Heart left ventricle (tissue), 16 donors: ENCODE measurements around the gene IFIT2. TPM values are rescaled to one million over a fixed set of nuclear protein-coding genes. Genes with fewer than 3 reads are reported as not detected.

ENCODE experiments used
- ATAC-seq, 4 donors: fragments of 200-7000 bp; cut with Tn5 transposase; one replicate each; pipeline ENCODE4 v1.9.1; 2020 to 2022; ENCODE audit warnings: moderate library complexity in 4 of 4, mild to moderate bottlenecking in 3 of 4, moderate number of reproducible peaks in 1 of 4
- DNase-seq, 5 donors: peaks; one replicate each; pipeline ENCODE4 v3.0.0-alpha.2; 2020
- H3K27ac ChIP-seq, 12 donors: fragments of 200-600 bp; sonication (generic) in 4 of 12; one replicate each; pipeline versions ENCODE4 v1.5.0 to v1.8.0; 2016 to 2022; ENCODE audit warnings: mild to moderate bottlenecking in 2 of 12
- H3K27me3 ChIP-seq, 9 donors: fragments of 200-600 bp; sonication (generic) in 2 of 9; one replicate each; pipeline versions ENCODE4 v1.5.1 to v1.8.0; 2016 to 2022; ENCODE audit warnings: mild to moderate bottlenecking in 3 of 9
- H3K36me3 ChIP-seq, 9 donors: fragments of 200-600 bp; sonication (generic) in 2 of 9; one replicate each; pipeline versions ENCODE4 v1.5.0 to v1.8.0; 2018 to 2022; ENCODE audit warnings: mild to moderate bottlenecking in 2 of 9
- H3K4me1 ChIP-seq, 12 donors: fragments of 200-600 bp; sonication (generic) in 4 of 12; one replicate each; pipeline versions ENCODE4 v1.5.0 to v1.8.0; 2016 to 2022; ENCODE audit warnings: mild to moderate bottlenecking in 3 of 12
- H3K4me3 ChIP-seq, 12 donors: fragments of 200-600 bp; sonication (generic) in 4 of 12; one replicate each; pipeline versions ENCODE4 v1.5.0 to v1.8.0; 2017 to 2022; ENCODE audit warnings: mild to moderate bottlenecking in 9 of 12, moderate library complexity in 4 of 12
- H3K9me3 ChIP-seq, 12 donors: fragments of 200-600 bp; sonication (generic) in 4 of 12; one replicate each; pipeline versions ENCODE4 v1.5.0 to v1.8.0; 2016 to 2022; ENCODE audit warnings: mild to moderate bottlenecking in 1 of 12
- POLR2A ChIP-seq, 2 donors: fragments of 450-650 bp; IDR thresholded peaks; one replicate each; pipeline ENCODE4 v1.6.1; 2017; ENCODE audit warnings: antibody characterized with exemption in 2 of 2, mild to moderate bottlenecking in 2 of 2, moderate library complexity in 2 of 2
- WGBS, 4 donors: extraction: QIAGEN DNeasy Blood & Tissue Kit in 2 of 4; methylation state at CpG; one replicate each; pipeline versions ENCODE4 v1.1.5 to v1.1.7; 2013 to 2018; 5-methylcytosine and 5-hydroxymethylcytosine counted together
- intact Hi-C, 10 donors: fragments of 100-400 bp; cut with DNase I; formaldehyde crosslinking; loops; one replicate each; pipeline versions ENCODE4 v1.11.1 to v1.14.2; 2022
- polyA plus RNA-seq, 2 donors: library from polyadenylated mRNA; stranded (reverse); fragments of 200-250 nt; gene quantifications; one replicate each; pipeline ENCODE4 v1.2.3, GENCODE V29; 2013
- total RNA-seq, 9 donors: library from RNA; depleted of rRNA in 2 of 9; stranded (reverse); fragments of >200 nt in 2 of 9; fragmentation: NEBNext Ultra II Directional in 3 of 9; extraction: Animal tissue kit (Norgen Biotek cat#: 25700) in 3 of 9; gene quantifications; one replicate each; pipeline versions ENCODE4 v1.1.0 to v1.2.4, GENCODE V29; 2016 to 2023
- TF ChIP-seq, protein P1 (sequence below), 12 donors: fragments of 200-600 bp; sonication (generic) in 4 of 12; IDR thresholded peaks; one replicate each; pipeline versions ENCODE4 v1.5.0 to v1.8.0; 2018 to 2022; ENCODE audit warnings: antibody characterized with exemption in 12 of 12, mild to moderate bottlenecking in 5 of 12
- donor health status: ischemic (EF 13 %, LVEDD 7.1; RV severe dilation, severe dysfunction).
- donor health status: healthy with polysubstance abuse.
- donor health status: DM: no; HTN: yes; CAD: no.
- donor health status: DM: no; HTN: no; CAD: no.
- donor health status: ischemic (EF 25% LVEDD 6.9; RV normal size, moderate dysfunction).
- donor health status: ischemic (EF 25% LVEDD 5.7; RV mildly dilated, moderate dysfunction).
- donor health status: healthy.
- donor health status: DM: yes; HTN: yes; CAD: no.
- donor health status: ischemic (EF 35%, LVEDD 5.7; RV mildly dilated, moderate dysfunction).
- donor health status: nonischemic (EF 11% LVEDD 7.7; RV severe dilation, severe dysfunction).
- donor health status: DM: yes; HTN: yes; CAD: no.
- donor health status: PGD.
- donor health status: ischemic (EF 29% LVEDD 5.4; RV normal size, mild dysfunction).
- donor health status: nonischemic (EF 23%, LVEDD 6.1; RV moderate dilation, normal function).

The IFIT2 gene
- total and polyA plus RNA-seq, 11 donors = 2.1 to 30.2 (median 3.6) TPM

DNA sequence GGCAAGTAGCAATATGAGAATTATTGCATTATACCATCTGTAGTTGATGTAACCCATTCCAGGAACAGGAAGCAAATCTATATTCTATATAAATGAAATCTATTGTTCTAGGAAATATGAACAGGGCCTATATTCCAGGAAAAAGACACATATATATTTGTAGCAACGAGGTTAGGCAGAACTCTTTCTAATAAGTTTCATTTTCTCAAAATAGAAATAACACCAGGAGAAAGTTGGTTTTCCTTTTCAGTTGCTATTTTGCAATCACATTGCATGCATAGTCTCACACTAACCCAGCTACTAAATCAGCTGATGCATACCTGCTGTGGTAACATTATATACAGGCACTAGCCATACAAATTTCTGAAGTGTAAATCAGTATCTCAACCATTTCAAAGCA is 6.2 kb upstream of the IFIT2 start:
- Histone ChIP-seq H3K36me3 (no peaks in the 10 kb centered on the region), H3K4me1 (peaks cover 0 to 36% (median 8%) of the 10 kb centered on the region in 12 donors), H3K27me3 (no peaks in the 10 kb centered on the region), H3K9me3 (peaks cover 0 to 12% (median 0%) of the 10 kb centered on the region in 12 donors), H3K4me3 (no peak overlapping the region), H3K27ac (peak overlapping the region in 9 of 12 donors; percentile 33 to 83 (median 53))
- WGBS, 4 donors = 36 to 44% (median 42%) methylated on average over 1 of the region's 1 CpG
- ATAC-seq (peak in 1 of 4 donors; percentile 48), DNase-seq (no peak)
- intact Hi-C loops = no loop called here
- TF ChIP-seq POLR2A (IDR thresholded peaks at IDR 0.05) = no peak

- ATAC-seq (peak; percentile 35 to 75 (median 65)), DNase-seq (no peak)
- TF ChIP-seq, protein P1, sequence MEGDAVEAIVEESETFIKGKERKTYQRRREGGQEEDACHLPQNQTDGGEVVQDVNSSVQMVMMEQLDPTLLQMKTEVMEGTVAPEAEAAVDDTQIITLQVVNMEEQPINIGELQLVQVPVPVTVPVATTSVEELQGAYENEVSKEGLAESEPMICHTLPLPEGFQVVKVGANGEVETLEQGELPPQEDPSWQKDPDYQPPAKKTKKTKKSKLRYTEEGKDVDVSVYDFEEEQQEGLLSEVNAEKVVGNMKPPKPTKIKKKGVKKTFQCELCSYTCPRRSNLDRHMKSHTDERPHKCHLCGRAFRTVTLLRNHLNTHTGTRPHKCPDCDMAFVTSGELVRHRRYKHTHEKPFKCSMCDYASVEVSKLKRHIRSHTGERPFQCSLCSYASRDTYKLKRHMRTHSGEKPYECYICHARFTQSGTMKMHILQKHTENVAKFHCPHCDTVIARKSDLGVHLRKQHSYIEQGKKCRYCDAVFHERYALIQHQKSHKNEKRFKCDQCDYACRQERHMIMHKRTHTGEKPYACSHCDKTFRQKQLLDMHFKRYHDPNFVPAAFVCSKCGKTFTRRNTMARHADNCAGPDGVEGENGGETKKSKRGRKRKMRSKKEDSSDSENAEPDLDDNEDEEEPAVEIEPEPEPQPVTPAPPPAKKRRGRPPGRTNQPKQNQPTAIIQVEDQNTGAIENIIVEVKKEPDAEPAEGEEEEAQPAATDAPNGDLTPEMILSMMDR (IDR thresholded peaks at IDR 0.05) = no peak
- no peak for TF ChIP-seq POLR2A (IDR thresholded peaks at IDR 0.05)
- no peaks in the 10 kb centered on the region for H3K36me3 ChIP-seq
- peak overlapping the region in 10 of 12 donors; percentile 33 to 83 (median 53) for H3K27ac ChIP-seq
- peaks cover 0 to 12% (median 0%) of the 10 kb centered on the region in 12 donors for H3K9me3 ChIP-seq
- intact Hi-C loops = no loop called here
- no peaks in the 10 kb centered on the region for H3K27me3 ChIP-seq
- H3K4me1 ChIP-seq = peaks cover 0 to 42% (median 14%) of the 10 kb centered on the region in 12 donors
- WGBS, 4 donors = 69 to 75% (median 72%) methylated on average over 5 of the region's 5 CpGs
- H3K4me3 ChIP-seq = no peak overlapping the region
Measured at GRCh38 chr10:89296220-89296648, 5.6 kb upstream of the IFIT2 start.

GRCh38 chr10:89297356-89297755 is 4.5 kb upstream of the IFIT2 start:
- H3K4me3 ChIP-seq = no peak overlapping the region
- no peak for TF ChIP-seq POLR2A (IDR thresholded peaks at IDR 0.05)
- TF ChIP-seq, protein P1 (IDR thresholded peaks at IDR 0.05) = no peak
- H3K9me3 ChIP-seq = peaks cover 0 to 12% (median 0%) of the 10 kb centered on the region in 12 donors
- peaks cover 0 to 47% (median 18%) of the 10 kb centered on the region in 12 donors for H3K4me1 ChIP-seq
- peak overlapping the region in 1 of 12 donors; percentile 83 for H3K27ac ChIP-seq
- 92 to 100% (median 97%) methylated on average over 4 of the region's 4 CpGs for WGBS, 4 donors
- DNase-seq (no peak), ATAC-seq (no peak)
- H3K36me3 ChIP-seq = no peaks in the 10 kb centered on the region
- no peaks in the 10 kb centered on the region for H3K27me3 ChIP-seq
- intact Hi-C loops = no loop called here

DNA sequence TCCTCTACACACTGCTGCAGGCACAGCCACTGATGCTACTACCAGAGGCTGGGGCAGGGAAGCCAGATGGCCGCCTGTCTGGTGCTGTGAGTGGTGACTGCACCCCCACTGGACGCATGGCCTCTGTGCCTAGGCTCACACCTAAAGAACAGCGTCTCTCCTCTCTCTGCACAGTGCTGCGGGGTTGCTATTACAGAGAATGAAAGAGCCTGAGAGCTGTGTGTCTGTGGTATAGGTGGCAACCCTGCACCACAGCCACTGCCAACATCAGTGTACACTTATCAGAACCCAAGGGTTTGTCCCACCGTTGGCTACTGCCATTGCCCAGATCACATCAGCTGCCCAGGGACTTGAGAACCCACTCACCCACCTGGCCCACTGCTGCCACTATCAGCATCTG is 4.1 kb upstream of the IFIT2 start:
- intact Hi-C loops = no loop called here

More for the DNA sequence above, 4.1 kb upstream of the IFIT2 start:
- DNase-seq (no peak), ATAC-seq (no peak)
- 96 to 100% (median 98%) methylated on average over 1 to 5 of the region's 5 CpGs for WGBS, 4 donors
- Histone ChIP-seq H3K9me3 (peaks cover 0 to 12% (median 0%) of the 10 kb centered on the region in 12 donors), H3K36me3 (no peaks in the 10 kb centered on the region), H3K27ac (peak overlapping the region in 1 of 12 donors; percentile 83), H3K27me3 (no peaks in the 10 kb centered on the region), H3K4me1 (peaks cover 0 to 51% (median 19%) of the 10 kb centered on the region in 12 donors), H3K4me3 (no peak overlapping the region)
- no peak for TF ChIP-seq POLR2A (IDR thresholded peaks at IDR 0.05)
- TF ChIP-seq, protein P1 (IDR thresholded peaks at IDR 0.05) = no peak
